HG02981 (cell line): ENCODE results near the gene LRSAM1.

Experiments
- ATAC-seq: cut with Tn5 transposase; IDR thresholded peaks from one replicate; pipeline ENCODE4 v1.9.1; 2021; ENCODE audit warnings: mild to moderate bottlenecking, moderate library complexity; ENCODE audit not compliant: unreplicated experiment

LRSAM1 gene

DNA sequence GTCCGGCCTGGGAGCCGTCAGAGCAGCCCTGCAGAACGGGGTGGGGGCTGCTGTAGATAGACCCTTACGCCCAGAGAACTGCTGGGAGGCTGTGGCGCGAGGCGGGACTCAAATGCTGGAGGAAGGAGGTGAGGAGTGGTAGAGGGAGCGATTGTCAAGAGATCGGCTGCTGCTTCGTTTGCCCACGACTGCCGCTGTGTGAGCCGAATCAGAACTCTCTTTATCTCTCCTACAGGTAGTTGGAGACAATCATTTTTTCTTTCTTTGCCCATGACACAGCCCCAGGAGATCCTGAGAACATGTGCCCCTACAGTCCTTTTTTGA is 26.7 kb upstream of the LRSAM1 start:
- ATAC-seq: peak; percentile 9

- no peak for ATAC-seq
These were observed 24.6 kb upstream of the LRSAM1 start for GRCh38 chr9:127426756-127427155.

- no peak for ATAC-seq
These were observed 23.0 kb upstream of the LRSAM1 start for GRCh38 chr9:127428348-127428747.

- ATAC-seq: no peak
These were observed 20.9 kb upstream of the LRSAM1 start for GRCh38 chr9:127430415-127430814.

- no peak for ATAC-seq
These were observed 13.6 kb upstream of the LRSAM1 start for GRCh38 chr9:127437497-127438264.

- no peak for ATAC-seq
These were observed 12.9 kb upstream of the LRSAM1 start for GRCh38 chr9:127438394-127438793.

GRCh38 chr9:127444283-127444920 is 6.9 kb upstream of the LRSAM1 start:
- no peak for ATAC-seq

DNA sequence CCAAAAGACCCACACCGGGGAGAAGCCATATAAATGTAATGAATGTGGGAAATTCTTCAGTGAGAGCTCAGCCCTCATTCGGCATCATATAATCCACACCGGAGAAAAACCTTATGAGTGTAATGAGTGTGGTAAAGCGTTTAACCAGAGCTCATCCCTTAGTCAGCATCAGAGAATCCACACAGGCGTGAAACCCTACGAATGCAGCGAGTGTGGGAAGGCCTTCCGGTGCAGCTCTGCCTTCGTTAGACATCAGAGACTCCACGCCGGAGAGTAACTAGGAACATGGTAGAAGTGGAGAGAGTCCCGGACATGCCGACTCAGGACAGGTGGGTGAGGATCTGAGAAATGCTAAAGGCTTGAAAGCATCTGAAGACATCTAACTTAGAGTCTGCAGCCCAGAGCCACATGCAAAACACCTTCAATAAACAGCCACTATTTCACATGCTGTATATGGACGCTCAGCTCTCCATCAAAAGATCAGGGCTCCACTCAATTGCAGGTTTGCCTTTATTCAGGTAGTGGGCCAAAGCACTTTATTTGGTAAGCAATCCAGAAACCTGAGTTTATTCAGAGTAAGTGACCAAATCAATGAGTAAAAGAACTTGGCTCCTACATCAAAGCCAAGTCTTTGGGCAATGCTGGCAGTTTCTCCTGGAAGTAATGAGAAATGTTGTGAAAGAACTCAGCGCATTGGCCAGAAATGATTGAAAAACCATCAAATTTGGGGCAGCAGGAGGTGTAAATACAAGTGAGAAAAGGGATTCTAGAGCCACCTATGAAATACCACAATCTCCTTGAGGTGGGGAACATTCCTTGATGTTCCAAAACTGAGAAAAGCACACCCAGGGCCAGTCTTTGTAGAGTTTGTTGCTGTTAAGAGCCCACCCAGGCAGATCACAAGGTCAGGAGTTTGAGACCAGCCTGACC is 6.1 kb upstream of the LRSAM1 start:
- no peak for ATAC-seq

DNA sequence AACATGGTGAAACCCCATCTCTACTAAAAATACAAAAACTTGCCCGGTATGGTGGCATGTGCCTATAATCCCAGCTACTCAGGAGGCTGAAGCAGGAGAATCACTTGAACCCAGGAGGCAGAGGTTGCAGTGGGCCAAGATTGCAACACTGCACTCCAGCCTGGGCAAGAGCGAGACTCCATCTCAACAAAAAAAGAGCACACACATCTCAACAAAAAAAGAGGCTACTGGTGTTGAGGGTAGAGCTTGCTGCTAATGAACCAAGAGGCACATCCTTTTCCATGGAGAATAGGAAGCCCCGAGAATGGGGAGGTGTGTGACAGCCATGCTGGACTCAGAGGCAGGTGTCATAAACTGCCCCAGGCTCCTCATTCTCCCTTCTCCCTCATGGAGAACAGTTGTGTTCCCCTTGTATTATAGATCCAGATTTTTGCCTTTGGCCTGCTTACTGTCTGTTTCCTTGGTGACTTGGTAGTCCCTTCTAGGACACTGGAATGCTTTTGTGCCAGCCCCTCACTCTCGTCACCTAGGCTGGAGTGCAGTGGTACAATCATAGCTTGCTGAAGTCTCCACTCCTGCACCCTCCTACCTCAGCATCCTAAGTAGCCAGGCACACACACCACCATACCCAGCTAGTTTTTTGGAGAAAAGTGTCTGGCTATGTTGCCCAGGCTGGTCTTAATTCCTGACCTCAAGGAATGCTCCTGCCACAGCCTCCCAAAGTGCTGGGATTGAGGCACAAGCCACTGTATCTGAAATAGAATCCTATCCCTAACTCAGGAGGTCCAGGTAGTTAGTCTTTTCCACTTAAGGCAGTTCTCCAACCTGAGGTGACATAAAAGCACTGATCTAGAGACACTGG is 5.2 kb upstream of the LRSAM1 start:
- no peak for ATAC-seq

DNA sequence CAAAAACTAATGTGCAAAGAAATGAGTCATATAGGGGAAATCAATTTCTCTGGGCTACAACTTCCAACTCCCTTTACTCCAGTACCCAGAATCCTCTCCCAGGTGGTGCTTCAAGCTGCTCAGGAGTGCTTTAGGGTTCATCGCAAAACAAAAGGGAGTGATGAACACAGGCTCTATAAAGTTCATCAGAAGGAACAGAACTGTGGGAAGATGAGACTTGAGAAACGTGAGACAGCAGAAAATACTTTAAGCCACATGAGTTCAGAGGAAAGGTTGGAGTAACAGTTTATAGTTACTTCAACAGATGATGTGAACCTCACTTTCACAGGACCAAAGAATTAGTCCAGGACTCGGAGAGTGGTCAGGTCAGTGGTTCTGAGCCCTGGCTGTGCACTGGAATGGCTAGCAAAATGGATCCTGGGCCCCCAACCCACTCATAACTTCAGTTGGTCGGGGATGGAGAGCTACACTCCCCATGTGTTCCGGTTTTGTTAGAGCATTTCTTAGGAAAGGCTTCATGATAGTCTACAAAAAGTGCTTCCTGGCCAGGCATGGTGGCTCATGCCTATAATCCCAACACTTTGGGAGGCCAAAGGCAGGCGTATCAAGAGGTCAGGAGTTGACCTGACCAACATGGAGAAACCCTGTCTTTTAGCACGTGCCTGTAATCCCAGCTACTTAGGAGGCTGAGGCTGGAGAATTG is 4.4 kb upstream of the LRSAM1 start:
- no peak for ATAC-seq

DNA sequence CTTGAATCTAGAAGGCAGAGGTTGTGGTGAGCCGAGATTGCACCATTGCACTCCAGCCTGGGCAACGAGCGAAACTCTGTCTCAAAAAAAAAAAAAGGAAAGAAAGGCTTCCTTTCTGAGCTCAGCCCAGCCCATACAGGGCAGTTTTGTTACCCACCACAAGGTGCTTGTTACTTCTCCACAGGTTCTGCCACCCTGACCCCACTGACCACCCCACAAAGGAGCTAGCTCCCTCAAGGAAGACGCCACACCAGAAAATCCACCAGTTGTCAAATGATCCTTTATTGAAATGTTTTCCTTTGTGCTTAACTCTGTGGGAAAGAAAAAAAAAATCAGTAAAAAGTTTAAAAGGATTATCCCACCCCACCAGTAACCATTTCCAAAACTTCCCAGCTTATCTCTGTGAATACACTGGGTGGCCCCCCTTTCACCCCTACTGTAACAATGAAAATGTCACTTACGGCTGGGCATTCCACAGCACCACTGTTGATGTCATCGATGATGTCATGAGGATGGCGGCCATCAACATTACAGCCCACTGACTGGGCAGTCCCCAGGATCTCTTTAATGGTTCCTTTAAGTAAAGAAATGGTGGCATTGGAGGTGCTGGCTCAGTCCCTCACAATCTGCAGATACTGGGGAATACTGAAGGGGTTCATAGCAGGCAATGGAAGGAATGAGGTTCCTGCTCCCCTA is 3.7 kb upstream of the LRSAM1 start:
- no peak for ATAC-seq

GRCh38 chr9:127448112-127448805 is 3.1 kb upstream of the LRSAM1 start:
- ATAC-seq: no peak

- no peak for ATAC-seq
These were observed 1.9 kb upstream of the LRSAM1 start for GRCh38 chr9:127449332-127449966.

DNA sequence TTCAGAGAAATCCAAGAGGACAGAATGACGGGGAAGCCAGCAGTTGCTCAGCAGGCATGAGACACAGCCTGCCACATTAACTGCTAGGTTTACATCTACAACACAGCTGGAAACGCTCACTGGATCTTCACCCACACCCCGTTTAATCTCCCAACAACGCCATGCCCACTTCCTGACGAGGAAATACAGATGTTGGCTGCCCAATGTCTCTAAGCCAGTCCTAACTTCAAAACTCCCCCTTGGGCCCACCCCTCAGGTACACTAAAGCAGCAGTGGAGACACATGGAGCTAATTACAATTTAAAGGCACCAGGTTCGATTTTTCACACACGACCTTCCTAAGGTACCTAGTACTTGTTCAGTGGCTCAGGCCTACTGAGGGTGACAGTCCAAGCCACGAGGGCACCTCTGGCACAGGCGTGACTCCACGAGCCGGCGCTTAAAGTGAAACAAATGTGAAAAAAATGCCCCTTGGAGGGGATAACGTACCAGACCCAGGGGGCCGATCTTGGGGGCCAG is 1.0 kb upstream of the LRSAM1 start:
- no peak for ATAC-seq

DNA sequence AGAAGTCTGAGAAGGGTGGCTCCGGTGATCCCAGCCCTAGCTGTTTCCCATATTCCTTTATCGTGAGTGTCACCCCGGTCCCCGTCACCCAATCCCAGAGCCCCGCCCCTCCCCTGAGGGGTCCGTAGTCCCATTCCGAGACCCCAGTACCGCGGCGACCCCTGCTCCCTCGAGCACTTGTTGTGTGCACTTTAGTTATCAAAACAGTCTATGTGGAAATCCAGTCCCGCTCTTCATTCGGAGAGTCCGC is 223 bp downstream of the LRSAM1 start:
- no peak for ATAC-seq

DNA sequence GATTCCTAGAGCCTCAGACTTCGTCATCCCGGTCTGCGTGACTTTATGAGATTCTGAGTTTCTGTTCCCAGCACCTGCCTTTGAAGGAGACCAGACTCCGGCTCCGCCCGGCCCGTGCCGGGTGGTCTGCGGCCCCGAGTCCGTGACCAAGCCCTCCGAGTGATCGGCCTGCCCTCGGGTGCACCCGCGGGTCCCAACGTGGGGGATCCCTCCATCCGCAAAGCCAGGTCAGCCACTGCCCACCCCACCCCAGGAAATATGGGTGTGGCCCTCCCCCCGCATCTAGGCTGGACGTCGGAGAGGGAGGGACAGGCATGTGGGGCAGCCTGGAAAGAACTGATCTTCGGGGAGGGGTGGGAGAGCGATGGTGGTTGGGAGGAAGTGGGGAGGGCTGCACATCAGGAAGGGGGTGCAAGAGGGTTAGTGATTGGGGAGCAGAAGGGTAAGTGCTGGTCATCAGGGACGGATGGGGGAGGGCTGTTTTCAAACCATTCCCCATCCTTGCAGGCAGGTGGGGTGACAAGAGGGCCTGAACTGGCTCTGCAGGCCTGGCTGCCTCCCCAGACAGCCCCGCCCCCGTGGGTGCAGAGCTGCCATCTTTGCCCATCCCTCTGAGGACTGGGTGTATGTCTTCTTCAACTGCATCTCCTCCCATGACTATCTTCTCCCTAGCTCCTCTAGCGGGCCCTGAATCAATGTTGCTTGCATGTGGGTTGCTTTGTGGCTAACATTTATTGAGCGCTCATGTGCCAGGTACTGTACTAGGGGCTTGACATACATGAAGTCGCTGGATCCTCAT is 747 bp downstream of the LRSAM1 start:
- ATAC-seq: peak; percentile 6

DNA sequence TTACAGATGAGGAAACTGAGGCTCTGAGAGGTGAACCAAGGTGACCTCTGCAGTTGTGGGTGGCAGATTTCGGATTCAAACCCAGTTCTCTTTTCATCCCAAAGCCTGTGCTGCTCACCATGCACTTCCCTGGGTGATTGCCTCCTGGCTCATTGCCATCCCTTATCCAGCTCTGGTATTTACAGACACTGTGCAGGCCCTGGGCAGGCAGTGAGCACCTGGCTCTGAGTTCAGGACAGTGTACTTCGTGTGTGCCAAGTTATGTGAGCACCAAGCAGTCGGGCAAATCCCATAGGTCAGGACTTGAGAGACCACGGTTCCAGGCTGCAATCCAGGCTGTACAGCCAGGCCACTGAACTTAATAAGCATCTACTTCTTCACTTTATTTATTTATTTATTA is 1.4 kb downstream of the LRSAM1 start:
- no peak for ATAC-seq
